Hepatic stellate cell (primary cell): ENCODE data around the gene KEL.
"Not testable (repeated sequence)": the region's sequence is repeated elsewhere in the genome, so short reads cannot be mapped to it uniquely, and the experiment has no call there.

Source experiments
- DNase-seq: peaks from one replicate; pipeline ENCODE4 v3.0.0; 2011; ENCODE audit warnings: low spot score

Gene KEL, protein sequence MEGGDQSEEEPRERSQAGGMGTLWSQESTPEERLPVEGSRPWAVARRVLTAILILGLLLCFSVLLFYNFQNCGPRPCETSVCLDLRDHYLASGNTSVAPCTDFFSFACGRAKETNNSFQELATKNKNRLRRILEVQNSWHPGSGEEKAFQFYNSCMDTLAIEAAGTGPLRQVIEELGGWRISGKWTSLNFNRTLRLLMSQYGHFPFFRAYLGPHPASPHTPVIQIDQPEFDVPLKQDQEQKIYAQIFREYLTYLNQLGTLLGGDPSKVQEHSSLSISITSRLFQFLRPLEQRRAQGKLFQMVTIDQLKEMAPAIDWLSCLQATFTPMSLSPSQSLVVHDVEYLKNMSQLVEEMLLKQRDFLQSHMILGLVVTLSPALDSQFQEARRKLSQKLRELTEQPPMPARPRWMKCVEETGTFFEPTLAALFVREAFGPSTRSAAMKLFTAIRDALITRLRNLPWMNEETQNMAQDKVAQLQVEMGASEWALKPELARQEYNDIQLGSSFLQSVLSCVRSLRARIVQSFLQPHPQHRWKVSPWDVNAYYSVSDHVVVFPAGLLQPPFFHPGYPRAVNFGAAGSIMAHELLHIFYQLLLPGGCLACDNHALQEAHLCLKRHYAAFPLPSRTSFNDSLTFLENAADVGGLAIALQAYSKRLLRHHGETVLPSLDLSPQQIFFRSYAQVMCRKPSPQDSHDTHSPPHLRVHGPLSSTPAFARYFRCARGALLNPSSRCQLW

DNA sequence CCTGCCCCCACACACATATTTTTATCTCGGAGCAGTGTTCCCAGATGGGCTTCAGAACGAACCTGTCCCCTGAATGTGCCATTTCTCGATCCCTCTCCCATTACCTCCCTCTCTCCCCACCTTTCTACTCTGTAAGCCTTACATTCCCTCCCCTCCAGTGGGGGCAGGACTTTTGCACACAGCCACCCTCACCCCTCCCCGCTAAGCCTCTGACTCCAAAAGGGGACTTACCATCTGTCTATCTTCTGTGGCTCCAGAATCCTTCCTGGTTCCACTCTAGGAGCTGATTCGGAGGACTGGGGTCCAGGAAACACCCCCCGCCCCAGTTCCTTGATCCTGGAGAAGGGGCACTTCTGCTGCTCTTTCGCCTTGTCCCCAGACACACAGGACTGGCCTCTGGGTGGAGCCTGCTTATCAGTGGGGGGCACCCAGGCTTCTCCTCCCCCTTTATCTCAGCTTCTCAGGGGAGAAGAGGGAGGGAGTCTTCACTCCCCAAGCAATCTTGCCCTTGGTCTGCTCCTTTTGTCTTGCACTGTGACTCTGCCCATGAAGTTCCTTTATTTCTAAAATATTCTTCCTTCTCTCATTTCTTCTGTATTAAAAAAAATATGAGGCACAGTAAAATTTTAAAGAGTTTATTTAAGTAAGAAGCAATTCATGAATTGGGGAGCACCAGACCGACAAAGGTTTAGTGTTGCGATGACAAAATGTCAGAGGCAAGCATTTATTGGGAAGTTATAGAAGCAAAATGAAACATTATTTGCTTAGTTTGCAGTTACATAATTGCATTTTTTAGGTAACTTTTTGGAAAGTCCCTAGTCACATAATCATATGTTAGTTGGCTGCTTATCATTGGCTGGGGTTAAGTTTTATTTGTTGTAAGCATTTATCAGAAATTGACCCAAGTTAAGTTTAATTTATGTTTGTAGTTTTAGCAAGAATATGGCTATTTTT, at the start of gene KEL:
TSS of gene KEL (minus strand) at position 391 of the 954 bp plus-strand sequence. CDS start at position 234, 157 bp downstream.
- no peak for DNase-seq

DNA sequence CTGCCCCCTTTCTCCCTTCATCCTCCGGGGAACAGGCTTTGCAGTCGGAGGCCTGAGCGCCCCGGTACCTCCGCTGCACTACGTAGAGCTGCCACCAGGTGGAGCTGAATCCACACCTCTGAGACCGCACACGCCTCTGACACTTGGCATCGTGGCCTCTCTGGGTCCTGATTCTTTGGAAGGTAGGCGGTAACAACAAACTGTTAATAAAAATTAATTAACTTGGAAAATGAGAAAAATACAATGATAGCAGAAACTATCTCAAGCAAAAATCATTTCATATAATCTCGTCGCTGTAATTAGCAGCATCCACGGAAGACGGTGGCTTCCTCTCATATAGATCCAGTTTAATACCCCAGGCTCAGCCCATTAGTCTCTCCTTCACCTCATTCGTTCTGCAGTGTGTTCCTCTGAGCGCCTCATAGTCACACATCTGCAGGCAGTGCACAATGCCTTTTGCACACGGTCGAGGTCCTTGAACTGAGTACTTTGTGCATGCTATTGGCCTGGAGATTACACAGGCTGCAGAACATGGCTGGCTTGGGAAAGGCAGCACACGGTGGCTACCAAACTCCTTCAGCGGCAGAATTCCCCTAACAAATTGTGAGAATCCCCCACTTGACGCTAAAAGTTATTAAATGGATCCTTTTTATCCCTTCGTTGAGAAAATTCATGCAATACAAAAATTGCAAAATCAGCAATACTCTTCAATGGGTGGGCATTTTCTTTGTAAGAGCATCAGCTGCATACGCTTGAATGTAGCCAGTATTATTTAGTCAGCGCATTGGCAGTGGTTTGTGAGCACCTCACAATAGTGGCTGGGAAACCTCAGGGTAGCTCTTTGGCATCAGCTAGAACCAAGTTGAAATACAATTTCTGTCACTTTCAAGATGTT, 46.1 kb upstream of the KEL start:
- DNase-seq: peak; percentile 60

DNA sequence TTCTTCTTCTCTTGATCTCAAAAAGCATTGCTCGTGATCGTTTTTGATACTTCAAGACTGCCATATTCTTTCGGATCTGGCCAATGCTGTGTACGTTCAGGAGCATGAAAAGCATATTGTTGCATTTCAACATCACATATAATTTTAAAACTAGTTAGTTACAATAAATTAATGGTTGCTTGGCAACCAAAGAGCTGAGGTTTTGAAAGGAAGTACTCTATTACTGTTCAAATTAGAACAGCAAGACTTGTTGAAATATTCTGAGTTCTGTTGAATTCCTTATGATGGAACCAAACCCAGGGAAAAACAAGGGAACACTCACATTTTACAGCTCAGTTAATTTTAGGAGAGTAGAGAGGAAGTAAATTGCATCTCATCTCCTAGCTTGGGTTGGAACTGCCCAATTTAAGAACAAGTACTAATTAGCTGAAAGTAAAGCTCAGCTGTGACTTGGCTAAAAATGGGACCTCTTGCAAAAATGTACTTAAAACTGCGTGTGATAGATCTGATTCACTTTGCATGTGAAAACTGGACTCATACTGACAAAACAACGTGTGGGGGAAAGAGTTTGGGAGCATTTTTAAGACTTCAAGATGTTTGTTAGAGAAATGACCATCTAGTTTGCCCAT, 43.6 kb upstream of the KEL start:
- DNase-seq: no peak

GRCh38 chr7:143003393-143004051, 41.4 kb upstream of the KEL start:
- DNase-seq: peak; percentile 32

GRCh38 chr7:143002898-143003297, 40.7 kb upstream of the KEL start:
- DNase-seq: no peak

DNA sequence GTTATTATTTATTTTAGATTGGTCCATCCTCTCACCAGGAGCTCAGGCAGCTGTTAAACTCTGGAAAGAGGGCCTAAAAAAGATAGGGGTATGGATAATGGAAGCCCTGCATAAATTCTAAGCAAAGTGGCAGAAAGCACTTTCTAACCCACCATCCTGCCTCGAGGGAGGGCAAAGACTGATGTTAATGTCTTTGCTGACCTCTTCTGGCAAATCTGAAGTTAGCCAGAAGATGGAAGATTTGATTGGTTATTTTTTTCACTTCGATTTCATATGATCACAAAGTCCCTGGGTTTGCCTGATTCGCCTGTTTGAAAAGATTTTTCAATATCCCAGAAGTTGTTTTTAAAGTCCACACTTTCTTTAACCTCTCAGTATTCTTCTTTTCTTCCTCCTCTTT, 39.9 kb upstream of the KEL start:
- no peak for DNase-seq

DNA sequence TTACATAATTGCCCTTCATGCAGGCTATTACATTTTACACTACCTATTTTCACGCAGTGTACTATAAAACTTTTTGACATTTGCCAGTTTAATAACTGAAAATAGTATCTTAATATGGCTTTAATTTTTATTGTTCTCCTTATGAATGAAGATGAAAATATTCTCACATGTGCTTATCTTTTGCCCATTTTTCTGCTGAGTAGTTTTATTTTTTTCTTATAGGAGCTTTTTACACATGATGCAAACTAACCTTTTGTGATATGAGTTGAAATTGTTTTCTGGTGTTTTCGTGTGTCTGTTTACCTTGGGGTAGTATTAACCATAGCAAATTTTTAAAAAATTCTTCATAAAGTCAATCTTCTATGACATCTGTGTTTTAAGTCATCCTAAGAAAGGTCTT, 38.5 kb upstream of the KEL start:
- DNase-seq: no peak

- no peak for DNase-seq
Observed at GRCh38 chr7:142999793-143000192, 37.6 kb upstream of the KEL start.

DNA sequence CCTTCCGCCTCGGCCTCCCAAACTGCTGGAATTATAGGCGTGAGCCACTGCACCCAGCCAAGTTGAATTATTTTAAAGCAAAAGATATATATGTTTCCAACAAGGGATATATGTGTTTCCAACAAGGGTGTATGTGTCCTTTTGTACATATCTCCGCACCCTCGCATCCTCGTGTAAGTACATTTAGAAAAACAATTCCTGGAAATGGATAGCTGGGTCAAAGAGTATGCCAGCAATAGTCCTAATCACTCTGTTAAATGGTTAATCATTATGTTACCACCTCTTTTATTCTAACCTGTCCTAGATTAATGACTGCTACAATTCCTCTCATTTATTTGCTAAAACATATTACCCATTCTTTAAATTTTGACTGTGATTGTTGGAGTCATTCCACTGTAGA, 36.8 kb upstream of the KEL start:
- no peak for DNase-seq

- DNase-seq: no peak
Observed at GRCh38 chr7:142997456-142997989, 35.4 kb upstream of the KEL start.

GRCh38 chr7:142992427-142992826, 30.3 kb upstream of the KEL start:
- no peak for DNase-seq

GRCh38 chr7:142984297-142984696, 22.1 kb upstream of the KEL start:
- DNase-seq: no peak

DNA sequence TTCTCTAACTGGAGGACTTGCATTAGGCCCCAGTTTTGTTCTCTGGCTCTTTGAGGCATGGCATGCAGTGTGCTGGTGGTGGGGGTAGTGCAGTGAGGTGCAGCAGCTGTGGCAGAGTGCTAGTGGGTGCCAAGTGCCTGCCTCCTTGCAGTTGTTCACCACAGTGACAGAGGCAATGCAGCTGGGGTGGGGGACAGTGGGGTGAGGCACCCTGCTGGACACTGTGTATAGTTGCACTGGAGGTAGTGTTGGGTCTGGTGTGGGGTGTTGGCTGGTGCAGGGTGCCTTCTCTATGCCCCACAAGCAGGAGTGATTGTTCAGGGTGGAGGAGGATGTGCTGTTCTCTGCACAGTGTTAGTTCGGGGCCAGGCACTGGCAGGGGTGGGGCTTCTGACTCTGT, 21.7 kb upstream of the KEL start:
- no peak for DNase-seq

GRCh38 chr7:142978402-142978801, 16.2 kb upstream of the KEL start:
- not testable (repeated sequence) for DNase-seq

DNA sequence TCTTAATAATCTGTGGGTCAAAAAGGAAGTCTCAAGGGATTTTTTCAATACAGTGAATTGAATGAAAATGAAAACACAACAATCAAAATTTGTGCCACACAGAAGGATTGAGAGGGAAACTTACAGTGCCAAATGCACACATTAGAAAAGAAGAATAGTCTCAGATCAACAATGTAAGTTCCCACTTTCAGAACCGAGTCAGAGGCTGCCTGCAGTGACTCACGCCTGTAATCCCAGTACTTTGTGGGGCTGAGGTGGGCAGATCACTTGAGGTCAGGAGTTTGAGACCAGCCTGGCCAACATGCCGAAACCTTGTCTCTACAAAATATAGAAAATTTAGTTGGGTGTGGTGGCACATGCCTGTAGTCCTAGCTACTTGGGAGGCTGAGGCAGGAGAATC, 12.5 kb upstream of the KEL start:
- DNase-seq: no peak

- DNase-seq: no peak
Observed at GRCh38 chr7:142969183-142969582, 7.0 kb upstream of the KEL start.

GRCh38 chr7:142968229-142968628, 6.1 kb upstream of the KEL start:
- DNase-seq: no peak

DNA sequence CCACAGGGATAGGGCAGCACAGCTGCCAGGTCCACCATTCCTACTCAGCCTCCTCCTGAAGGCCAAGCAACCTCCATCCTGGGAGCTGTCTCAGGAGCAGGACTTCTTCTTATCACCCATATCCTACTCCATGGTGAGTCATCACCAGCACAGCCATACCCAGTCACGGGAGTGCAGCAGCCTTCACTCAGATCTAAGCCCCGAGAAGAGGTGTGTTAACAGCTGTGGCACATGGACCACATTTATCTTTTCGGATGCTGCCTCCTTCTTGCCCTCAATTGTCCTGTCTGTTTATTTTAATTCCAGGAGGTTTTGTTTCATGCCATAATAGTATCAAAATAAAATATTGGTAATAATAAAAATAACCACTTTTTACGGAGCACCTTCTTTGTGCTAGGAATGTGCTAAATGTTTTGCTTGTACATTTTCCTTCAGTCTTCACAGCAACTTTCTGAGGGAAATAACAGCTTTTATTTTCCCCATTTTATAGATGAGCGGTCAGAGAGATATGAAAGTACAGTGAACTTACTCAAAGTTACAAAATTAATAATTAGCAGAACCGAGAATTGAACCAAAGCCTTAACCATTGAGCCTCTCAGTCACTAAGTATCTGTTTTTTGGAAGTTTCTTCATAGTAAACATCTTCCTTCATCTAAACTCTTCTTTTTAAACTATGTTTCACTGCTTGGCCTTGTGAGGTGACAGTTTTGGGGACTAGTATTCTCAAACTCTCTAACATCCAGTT, 2.5 kb upstream of the KEL start:
- no peak for DNase-seq

DNA sequence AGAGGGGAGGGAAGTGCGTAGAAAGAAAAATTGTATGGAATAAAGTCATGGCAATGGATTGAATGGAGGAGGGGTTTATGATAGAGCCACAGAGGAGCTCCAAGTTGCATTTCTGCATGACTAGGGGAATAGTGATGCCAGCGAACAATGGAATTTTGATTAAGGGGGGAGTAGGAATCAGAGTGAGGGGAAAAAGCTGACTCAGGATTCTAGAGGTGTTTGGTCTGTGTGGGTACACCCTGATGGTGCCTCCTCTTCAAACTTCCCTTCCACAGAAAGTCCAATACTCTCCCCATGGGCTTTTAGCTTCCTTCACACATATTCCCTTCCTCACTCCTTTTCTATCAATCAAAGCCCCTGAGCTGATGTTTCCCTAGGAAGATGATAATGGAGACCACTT, 1.8 kb upstream of the KEL start:
- DNase-seq: no peak
